GM23338 (cell line): ENCODE measurements around the gene GALNT13. TPM values are rescaled to one million over a fixed set of nuclear protein-coding genes. Genes with fewer than 3 reads are reported as not detected.
A peak's percentile ranks its signal among the peaks of the same experiment; 100 is the strongest.

Experiments used
- ATAC-seq: fragments of 200-7000 bp; cut with Tn5 transposase; 3 replicates; pipeline ENCODE4 v1.9.1; 2020
- DNase-seq: peaks from one replicate; pipeline ENCODE4 v3.0.0-alpha.2; 2015; ENCODE audit warnings: low spot score
- H2AFZ ChIP-seq: fragments of 200-600 bp; sonication (generic); 2 replicates; pipeline ENCODE4 v1.8.0; 2016; ENCODE audit warnings: antibody characterized with exemption, mild to moderate bottlenecking, moderate library complexity
- H3F3A ChIP-seq: fragments of 200-600 bp; sonication (generic); replicated peaks from 2 replicates; pipeline ENCODE4 v1.8.0; 2017; ENCODE audit warnings: antibody characterized with exemption, mixed run types, low read depth
- H3K27ac ChIP-seq: fragments of 200-600 bp; sonication (generic); 2 replicates; pipeline ENCODE4 v1.6.1; 2016; ENCODE audit warnings: low read depth
- H3K27me3 ChIP-seq: fragments of 200-600 bp; sonication (generic); 2 replicates; pipeline ENCODE4 v1.8.0; 2016; ENCODE audit warnings: mild to moderate bottlenecking, mixed run types, moderate library complexity; ENCODE audit not compliant: insufficient read depth
- H3K36me3 ChIP-seq: fragments of 200-600 bp; sonication (generic); 2 replicates; pipeline ENCODE4 v1.8.0; 2016; ENCODE audit warnings: mild to moderate bottlenecking; ENCODE audit not compliant: insufficient read depth
- H3K4me1 ChIP-seq: fragments of 200-600 bp; sonication (generic); 2 replicates; pipeline ENCODE4 v1.8.0; 2016; ENCODE audit warnings: mild to moderate bottlenecking, moderate library complexity; ENCODE audit not compliant: insufficient read depth
- H3K4me2 ChIP-seq: fragments of 200-600 bp; sonication (generic); 2 replicates; pipeline ENCODE4 v1.7.1; 2017; ENCODE audit warnings: mixed run types
- H3K4me3 ChIP-seq: fragments of 200-600 bp; sonication (generic); 2 replicates; pipeline ENCODE4 v1.6.1; 2016; ENCODE audit warnings: mixed run types
- H3K79me2 ChIP-seq: fragments of 200-600 bp; sonication (generic); replicated peaks from 2 replicates; pipeline ENCODE4 v1.8.0; 2017; ENCODE audit warnings: mild to moderate bottlenecking; ENCODE audit not compliant: insufficient read depth
- H3K9me2 ChIP-seq: fragments of 200-600 bp; sonication (generic); 2 replicates; pipeline ENCODE4 v1.8.0; 2017; ENCODE audit not compliant: insufficient read depth
- H4K20me1 ChIP-seq: fragments of 200-600 bp; sonication (generic); replicated peaks from 2 replicates; pipeline ENCODE4 v1.8.0; 2017; ENCODE audit warnings: mild to moderate bottlenecking; ENCODE audit not compliant: insufficient read depth
- H3K27ac Mint-ChIP-seq: 2 replicates; pipeline ENCODE4 v1.8.0; 2020; ENCODE audit warnings: inconsistent platforms, mild to moderate bottlenecking, moderate library complexity, mixed read lengths
- H3K27me3 Mint-ChIP-seq: 3 replicates; pipeline ENCODE4 v1.8.0; 2022; ENCODE audit warnings: low read depth, mild to moderate bottlenecking, moderate library complexity, mixed read lengths, inconsistent platforms; ENCODE audit not compliant: insufficient read depth, poor library complexity
- H3K36me3 Mint-ChIP-seq: 3 replicates; pipeline ENCODE4 v1.8.0; 2021; ENCODE audit warnings: low read depth, mild to moderate bottlenecking, inconsistent platforms, moderate library complexity, mixed read lengths
- H3K4me1 Mint-ChIP-seq: 3 replicates; pipeline ENCODE4 v1.8.0; 2020; ENCODE audit warnings: mild to moderate bottlenecking, inconsistent platforms, mixed read lengths
- H3K4me3 Mint-ChIP-seq: 3 replicates; pipeline ENCODE4 v1.8.0; 2021; ENCODE audit warnings: moderate library complexity, mild to moderate bottlenecking, inconsistent platforms, mixed read lengths
- H3K9me3 Mint-ChIP-seq: 3 replicates; pipeline ENCODE4 v1.8.0; 2020; ENCODE audit warnings: moderate library complexity, mild to moderate bottlenecking, inconsistent platforms, mixed read lengths
- JUNB ChIP-seq: IDR thresholded peaks from one replicate; pipeline ENCODE4 v1.6.1; 2016; ENCODE audit warnings: antibody characterized with exemption; ENCODE audit not compliant: unreplicated experiment
- NANOG ChIP-seq: IDR thresholded peaks from 2 replicates; pipeline ENCODE4 v1.6.1; 2016; ENCODE audit warnings: antibody characterized with exemption, borderline replicate concordance
- POLR2AphosphoS5 ChIP-seq: IDR thresholded peaks from 2 replicates; pipeline ENCODE4 v1.6.1; 2016; ENCODE audit warnings: antibody characterized with exemption, low read depth
- STAT1 ChIP-seq: IDR thresholded peaks from one replicate; pipeline ENCODE4 v1.6.1; 2016; ENCODE audit warnings: antibody characterized with exemption; ENCODE audit not compliant: unreplicated experiment
- ZNF331 ChIP-seq: fragments of 250-450 bp; sonication (Bioruptor Pico); IDR thresholded peaks from 2 replicates; pipeline ENCODE4 v1.5.0; 2020; ENCODE audit warnings: low read depth, mild to moderate bottlenecking, moderate library complexity
- polyA plus RNA-seq: library from polyadenylated mRNA; unstranded; fragments of >200 nt; fragmentation: Nextera tagmentation; extraction: Ambion mirVana; gene quantifications from 2 replicates; pipeline ENCODE4 v1.2.1, GENCODE V29; 2016
- total RNA-seq: library from RNA; depleted of rRNA; stranded (reverse); fragments of >200 nt; shearing (Covaris generic); gene quantifications from 2 replicates; pipeline ENCODE4 v1.2.3, GENCODE V29; 2014
- TF ChIP-seq, protein P1 (sequence below), 2 experiments: fragments of 200-600 bp in 1 of 2; sonication (generic) in 1 of 2; conservative IDR thresholded peaks; 2 replicates each; pipeline versions ENCODE4 v1.5.1 to v1.6.1; 2016 to 2017; ENCODE audit warnings: antibody characterized with exemption in 2 of 2, low read depth in 2 of 2, mild to moderate bottlenecking in 2 of 2, moderate library complexity in 1 of 2
- TF ChIP-seq, protein P2 (sequence below): IDR thresholded peaks from 2 replicates; pipeline ENCODE4 v1.6.1; 2016; ENCODE audit warnings: antibody characterized with exemption
- TF ChIP-seq, protein P3 (sequence below): IDR thresholded peaks from one replicate; pipeline ENCODE4 v1.6.1; 2018; ENCODE audit warnings: antibody characterized with exemption; ENCODE audit not compliant: unreplicated experiment

GALNT13 gene
- total and polyA plus RNA-seq, 2 experiments from 2014 or later, result 3.5 to 5.2 TPM

DNA sequence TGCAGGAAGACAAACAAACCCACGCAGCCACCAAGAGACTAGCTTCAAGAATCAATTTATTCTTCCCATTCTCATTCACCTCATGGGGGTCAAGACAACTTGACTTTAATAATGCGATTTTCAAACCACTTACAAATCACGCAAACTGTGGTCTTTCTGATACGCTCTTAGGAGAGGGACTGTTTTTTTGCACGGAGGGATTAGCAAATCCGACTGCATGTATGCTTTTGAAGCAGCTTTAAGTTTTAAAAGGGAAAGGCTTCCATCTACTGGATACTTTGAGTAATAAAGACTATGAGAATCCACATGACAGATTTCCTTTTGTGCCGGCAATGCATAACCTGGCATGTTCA is 503.8 kb downstream of the GALNT13 start:
- no peaks in the 10 kb centered on the region for H3K27me3 Mint-ChIP-seq
- H3K4me2 ChIP-seq, result no peak overlapping the region
- ATAC-seq, result peak; percentile 86
- H3K36me3 ChIP-seq, result no peaks in the 10 kb centered on the region
- H3K4me3 ChIP-seq, result no peak overlapping the region
- H3K27ac ChIP-seq, result no peak overlapping the region
- H3F3A ChIP-seq, result no peaks in the 10 kb centered on the region
- no peaks in the 10 kb centered on the region for H4K20me1 ChIP-seq
- H3K9me2 ChIP-seq, result 0 out of 2 replicates have a peak, but pooled peaks cover under 1% of the 10 kb centered on the region
- TF ChIP-seq, protein P1, sequence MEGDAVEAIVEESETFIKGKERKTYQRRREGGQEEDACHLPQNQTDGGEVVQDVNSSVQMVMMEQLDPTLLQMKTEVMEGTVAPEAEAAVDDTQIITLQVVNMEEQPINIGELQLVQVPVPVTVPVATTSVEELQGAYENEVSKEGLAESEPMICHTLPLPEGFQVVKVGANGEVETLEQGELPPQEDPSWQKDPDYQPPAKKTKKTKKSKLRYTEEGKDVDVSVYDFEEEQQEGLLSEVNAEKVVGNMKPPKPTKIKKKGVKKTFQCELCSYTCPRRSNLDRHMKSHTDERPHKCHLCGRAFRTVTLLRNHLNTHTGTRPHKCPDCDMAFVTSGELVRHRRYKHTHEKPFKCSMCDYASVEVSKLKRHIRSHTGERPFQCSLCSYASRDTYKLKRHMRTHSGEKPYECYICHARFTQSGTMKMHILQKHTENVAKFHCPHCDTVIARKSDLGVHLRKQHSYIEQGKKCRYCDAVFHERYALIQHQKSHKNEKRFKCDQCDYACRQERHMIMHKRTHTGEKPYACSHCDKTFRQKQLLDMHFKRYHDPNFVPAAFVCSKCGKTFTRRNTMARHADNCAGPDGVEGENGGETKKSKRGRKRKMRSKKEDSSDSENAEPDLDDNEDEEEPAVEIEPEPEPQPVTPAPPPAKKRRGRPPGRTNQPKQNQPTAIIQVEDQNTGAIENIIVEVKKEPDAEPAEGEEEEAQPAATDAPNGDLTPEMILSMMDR (conservative IDR thresholded peaks at IDR 0.05; ENCODE audit: low read depth in 2 of 2), result peak; percentile 57 to 67
- no peak for TF ChIP-seq JUNB
- TF ChIP-seq NANOG, result no peak
- no peak overlapping the region for H2AFZ ChIP-seq
- H3K4me1 Mint-ChIP-seq, result peaks cover 24% of the 10 kb centered on the region
- no peaks in the 10 kb centered on the region for H3K79me2 ChIP-seq
- no peak overlapping the region for H3K4me3 Mint-ChIP-seq
- DNase-seq, result peak; percentile 85
- H3K36me3 Mint-ChIP-seq, result no peaks in the 10 kb centered on the region
- no peaks in the 10 kb centered on the region for H3K27me3 ChIP-seq
- no peaks in the 10 kb centered on the region; the same call in 2 of the 3 replicates for H3K9me3 Mint-ChIP-seq
- peaks cover 5% of the 10 kb centered on the region; the same call in 1 of the 2 replicates for H3K4me1 ChIP-seq
- H3K27ac Mint-ChIP-seq, result no peak overlapping the region

DNA sequence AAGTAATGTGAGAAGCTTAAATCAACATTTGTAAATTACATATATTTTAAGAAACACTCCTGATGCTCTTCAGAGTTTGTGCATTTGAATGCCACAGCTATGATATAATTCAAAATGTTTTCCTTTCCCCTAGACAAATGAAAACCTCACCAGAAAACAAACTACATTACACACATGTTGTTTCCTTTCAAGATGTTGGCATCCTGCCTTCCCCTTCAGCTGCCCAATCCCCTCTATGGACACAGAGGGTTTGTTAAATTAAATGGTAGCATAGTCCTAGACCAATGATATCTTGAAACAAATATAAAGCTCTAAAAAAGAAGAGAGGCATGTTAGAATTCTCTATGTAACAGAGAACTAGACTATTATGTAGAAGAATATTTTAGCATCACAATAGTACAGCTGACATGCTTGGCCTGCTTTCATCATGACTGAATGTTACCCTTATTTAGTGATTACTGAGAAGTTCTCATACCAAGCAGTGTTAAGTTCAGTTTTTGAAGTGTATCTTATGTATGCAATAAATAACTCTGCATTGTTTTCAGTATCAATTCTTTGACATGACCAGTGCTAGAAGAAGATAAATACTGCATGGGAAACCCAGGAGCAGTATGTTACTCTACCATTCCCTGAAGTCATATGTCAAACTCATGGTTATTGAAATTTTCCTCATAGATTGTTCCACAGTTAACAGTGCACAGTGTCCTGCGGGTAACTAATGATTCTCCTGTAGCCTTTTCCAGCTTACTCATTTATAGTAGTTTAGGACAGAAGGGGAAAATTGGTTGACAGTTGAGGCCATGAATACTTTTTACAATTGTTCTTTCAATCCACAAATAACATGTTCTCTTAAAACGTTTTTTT is 510.4 kb downstream of the GALNT13 start:
- H3K27ac Mint-ChIP-seq, result peak overlapping the region; percentile 40; the same call in 1 of the 2 replicates
- peaks cover 24% of the 10 kb centered on the region for H3K4me1 Mint-ChIP-seq
- no peaks in the 10 kb centered on the region for H3K9me3 Mint-ChIP-seq
- H3K4me3 Mint-ChIP-seq, result no peak overlapping the region
- H3K36me3 Mint-ChIP-seq, result no peaks in the 10 kb centered on the region
- ATAC-seq (peak; percentile 38; the same call in 1 of the 3 replicates), DNase-seq (peak; percentile 17)
- Histone ChIP-seq H3K27ac (no peak overlapping the region), H3K4me3 (no peak overlapping the region), H4K20me1 (no peaks in the 10 kb centered on the region), H3K4me1 (peaks cover 23% of the 10 kb centered on the region), H3K79me2 (no peaks in the 10 kb centered on the region), H2AFZ (no peak overlapping the region), H3K4me2 (peak overlapping the region; percentile 35), H3K36me3 (no peaks in the 10 kb centered on the region), H3K27me3 (no peaks in the 10 kb centered on the region), H3K9me2 (no peaks in the 10 kb centered on the region), H3F3A (no peaks in the 10 kb centered on the region)
- H3K27me3 Mint-ChIP-seq, result no peaks in the 10 kb centered on the region
- TF ChIP-seq, protein P2, sequence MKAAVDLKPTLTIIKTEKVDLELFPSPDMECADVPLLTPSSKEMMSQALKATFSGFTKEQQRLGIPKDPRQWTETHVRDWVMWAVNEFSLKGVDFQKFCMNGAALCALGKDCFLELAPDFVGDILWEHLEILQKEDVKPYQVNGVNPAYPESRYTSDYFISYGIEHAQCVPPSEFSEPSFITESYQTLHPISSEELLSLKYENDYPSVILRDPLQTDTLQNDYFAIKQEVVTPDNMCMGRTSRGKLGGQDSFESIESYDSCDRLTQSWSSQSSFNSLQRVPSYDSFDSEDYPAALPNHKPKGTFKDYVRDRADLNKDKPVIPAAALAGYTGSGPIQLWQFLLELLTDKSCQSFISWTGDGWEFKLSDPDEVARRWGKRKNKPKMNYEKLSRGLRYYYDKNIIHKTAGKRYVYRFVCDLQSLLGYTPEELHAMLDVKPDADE, result no peak
- TF ChIP-seq STAT1 (no peak), POLR2AphosphoS5 (no peak), ZNF331 (CRISPR knock-in tag) (no peak)
- TF ChIP-seq, protein P3, sequence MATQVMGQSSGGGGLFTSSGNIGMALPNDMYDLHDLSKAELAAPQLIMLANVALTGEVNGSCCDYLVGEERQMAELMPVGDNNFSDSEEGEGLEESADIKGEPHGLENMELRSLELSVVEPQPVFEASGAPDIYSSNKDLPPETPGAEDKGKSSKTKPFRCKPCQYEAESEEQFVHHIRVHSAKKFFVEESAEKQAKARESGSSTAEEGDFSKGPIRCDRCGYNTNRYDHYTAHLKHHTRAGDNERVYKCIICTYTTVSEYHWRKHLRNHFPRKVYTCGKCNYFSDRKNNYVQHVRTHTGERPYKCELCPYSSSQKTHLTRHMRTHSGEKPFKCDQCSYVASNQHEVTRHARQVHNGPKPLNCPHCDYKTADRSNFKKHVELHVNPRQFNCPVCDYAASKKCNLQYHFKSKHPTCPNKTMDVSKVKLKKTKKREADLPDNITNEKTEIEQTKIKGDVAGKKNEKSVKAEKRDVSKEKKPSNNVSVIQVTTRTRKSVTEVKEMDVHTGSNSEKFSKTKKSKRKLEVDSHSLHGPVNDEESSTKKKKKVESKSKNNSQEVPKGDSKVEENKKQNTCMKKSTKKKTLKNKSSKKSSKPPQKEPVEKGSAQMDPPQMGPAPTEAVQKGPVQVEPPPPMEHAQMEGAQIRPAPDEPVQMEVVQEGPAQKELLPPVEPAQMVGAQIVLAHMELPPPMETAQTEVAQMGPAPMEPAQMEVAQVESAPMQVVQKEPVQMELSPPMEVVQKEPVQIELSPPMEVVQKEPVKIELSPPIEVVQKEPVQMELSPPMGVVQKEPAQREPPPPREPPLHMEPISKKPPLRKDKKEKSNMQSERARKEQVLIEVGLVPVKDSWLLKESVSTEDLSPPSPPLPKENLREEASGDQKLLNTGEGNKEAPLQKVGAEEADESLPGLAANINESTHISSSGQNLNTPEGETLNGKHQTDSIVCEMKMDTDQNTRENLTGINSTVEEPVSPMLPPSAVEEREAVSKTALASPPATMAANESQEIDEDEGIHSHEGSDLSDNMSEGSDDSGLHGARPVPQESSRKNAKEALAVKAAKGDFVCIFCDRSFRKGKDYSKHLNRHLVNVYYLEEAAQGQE, result no peak
